ENCODE results near the gene VWA3B.

The VWA3B gene

DNA sequence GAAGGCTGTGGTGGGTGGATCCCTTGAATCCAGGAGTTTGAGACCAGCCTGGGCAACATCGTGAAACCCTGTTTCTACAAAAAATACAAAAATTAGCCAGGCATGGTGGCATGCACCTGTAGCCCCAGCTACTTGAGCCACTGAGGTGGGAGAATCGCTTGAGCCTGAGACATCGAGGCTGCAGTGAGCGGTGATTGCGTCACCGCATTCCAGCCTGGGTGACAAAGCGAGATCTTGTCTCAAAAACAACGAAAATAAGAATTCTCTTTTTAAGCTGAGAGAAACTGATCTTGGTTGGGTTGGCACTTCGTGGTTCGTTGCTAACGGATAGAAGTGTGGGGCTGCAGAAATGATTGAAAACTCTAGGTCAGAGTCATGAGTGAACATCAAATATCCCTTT is 150.0 kb downstream of the VWA3B start:
- H3K4me1 ChIP-seq, result no peaks in the 10 kb centered on the region
- H3K9me3 ChIP-seq, result no peaks in the 10 kb centered on the region
- no peak overlapping the region for H3K4me2 ChIP-seq

DNA sequence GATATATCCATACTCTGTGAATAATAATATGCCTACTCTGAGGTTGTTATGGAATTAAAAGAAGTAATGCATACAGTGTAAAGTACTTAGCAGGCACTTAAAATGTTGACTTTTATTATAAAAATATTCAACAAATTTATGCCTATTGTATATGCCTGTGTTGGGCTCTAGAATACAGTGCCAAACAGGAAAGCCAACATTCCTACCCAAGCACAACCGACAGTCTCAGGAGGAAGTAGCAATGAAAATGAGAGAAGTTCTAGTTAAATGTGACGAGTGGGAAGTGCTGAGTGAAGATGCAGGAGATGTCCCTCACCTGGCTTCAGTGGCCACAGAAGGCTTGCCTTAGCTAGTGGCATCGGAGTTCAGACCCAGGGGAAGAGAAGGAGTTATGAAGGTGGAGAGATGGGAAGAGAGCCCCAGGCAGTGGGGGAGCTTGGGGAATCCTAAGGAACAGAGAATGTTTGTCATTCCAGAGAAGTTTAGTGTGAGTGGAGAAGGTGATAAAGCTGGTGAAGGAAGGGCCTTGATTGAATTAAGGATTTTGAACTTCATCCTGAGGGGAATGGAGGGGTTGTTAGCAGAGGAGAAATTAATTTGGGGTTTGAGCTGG is 153.9 kb downstream of the VWA3B start:
- no peak for TF ChIP-seq Cebpa-rat (IDR thresholded peaks at IDR 0.05)
- no peaks in the 10 kb centered on the region for H4K20me1 ChIP-seq
- H3K36me3 ChIP-seq, result no peaks in the 10 kb centered on the region
- H3K4me3 ChIP-seq, result no peak overlapping the region
- H3K27me3 ChIP-seq, result no peaks in the 10 kb centered on the region
- H3K9ac ChIP-seq, result no peak overlapping the region
- no peaks in the 10 kb centered on the region for H3K4me1 ChIP-seq
- no peaks in the 10 kb centered on the region for H3K9me3 ChIP-seq
- no peak overlapping the region for H3K4me2 ChIP-seq
- no peak overlapping the region for H3K27ac ChIP-seq

More for the DNA sequence above, 150.0 kb downstream of the VWA3B start:
- H3K9ac ChIP-seq, result no peak overlapping the region
- no peaks in the 10 kb centered on the region for H3K27me3 ChIP-seq
- no peak for TF ChIP-seq Cebpa-rat (IDR thresholded peaks at IDR 0.05)
- H3K36me3 ChIP-seq, result no peaks in the 10 kb centered on the region
- H4K20me1 ChIP-seq, result no peaks in the 10 kb centered on the region
- H3K4me3 ChIP-seq, result no peak overlapping the region
- no peak overlapping the region for H3K27ac ChIP-seq

DNA sequence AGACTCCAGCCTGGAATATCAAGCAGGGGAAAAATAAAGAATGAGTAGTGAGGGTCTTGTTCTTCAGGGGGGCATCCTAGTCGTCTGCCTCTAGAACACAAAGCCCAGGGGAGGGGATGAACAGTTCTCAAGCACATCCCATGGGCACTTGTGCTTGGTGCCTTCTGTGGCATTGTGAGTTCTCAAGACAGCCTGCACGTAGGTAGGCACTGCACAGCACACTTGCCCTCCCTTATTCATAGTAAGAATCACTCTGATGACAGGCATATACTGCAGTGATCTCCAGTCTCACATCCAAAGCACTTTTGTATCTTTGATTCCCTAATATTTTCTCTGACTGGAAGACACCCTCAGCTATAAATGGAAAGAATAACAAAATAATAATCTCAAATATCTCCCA is 154.6 kb downstream of the VWA3B start:
- no peak for TF ChIP-seq Cebpa-rat (IDR thresholded peaks at IDR 0.05)
- Histone ChIP-seq H3K4me1 (no peaks in the 10 kb centered on the region), H3K4me3 (no peak overlapping the region), H4K20me1 (no peaks in the 10 kb centered on the region), H3K27ac (no peak overlapping the region), H3K36me3 (no peaks in the 10 kb centered on the region), H3K9ac (no peak overlapping the region), H3K9me3 (peaks cover 5% of the 10 kb centered on the region; the same call in 1 of the 2 replicates), H3K27me3 (no peaks in the 10 kb centered on the region), H3K4me2 (no peak overlapping the region)

DNA sequence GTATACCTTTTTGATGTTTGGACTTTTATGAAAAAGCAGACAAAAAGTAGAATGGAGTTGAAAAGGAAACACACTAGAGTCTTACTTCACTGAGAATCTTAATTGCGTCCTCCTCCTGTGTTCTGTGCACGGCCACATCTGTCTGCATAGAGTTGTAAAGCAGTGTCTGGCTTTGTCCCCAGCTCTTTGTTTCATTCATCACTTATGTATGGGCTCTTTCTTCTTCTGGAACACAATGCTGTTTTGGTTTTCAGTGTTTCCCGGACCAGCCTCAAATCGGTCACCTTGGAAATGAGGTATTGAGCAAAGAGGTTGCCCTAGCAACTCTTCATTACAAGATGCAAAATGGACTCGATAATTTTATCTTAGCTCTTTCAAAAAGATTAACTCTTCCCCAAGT is 155.0 kb downstream of the VWA3B start:
- Histone ChIP-seq H4K20me1 (no peaks in the 10 kb centered on the region), H3K27me3 (no peaks in the 10 kb centered on the region), H3K4me1 (no peaks in the 10 kb centered on the region), H3K9me3 (peaks cover 8% of the 10 kb centered on the region), H3K4me2 (no peak overlapping the region), H3K4me3 (no peak overlapping the region), H3K27ac (no peak overlapping the region), H3K9ac (no peak overlapping the region), H3K36me3 (no peaks in the 10 kb centered on the region)
- no peak for TF ChIP-seq Cebpa-rat (IDR thresholded peaks at IDR 0.05)

DNA sequence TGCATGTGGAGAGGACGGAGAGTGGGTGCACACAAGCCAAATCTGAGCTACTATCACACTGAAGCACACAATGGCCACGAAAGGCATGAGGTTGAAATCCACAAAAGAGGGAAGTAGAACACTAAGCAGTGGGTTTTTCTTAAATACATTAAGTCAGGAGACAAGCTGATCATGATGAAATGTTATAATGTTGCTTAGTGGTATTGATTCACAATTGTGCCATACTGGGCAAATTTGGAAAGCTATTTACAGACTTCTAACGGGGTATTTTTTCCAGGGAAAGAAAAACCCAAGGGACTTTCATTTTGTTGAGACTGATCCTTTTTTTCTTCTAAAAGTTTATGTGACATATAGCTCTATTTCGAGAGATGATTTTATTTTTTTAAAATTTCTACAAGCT is 158.5 kb downstream of the VWA3B start:
- H3K4me1 ChIP-seq, result no peaks in the 10 kb centered on the region
- no peak overlapping the region for H3K4me3 ChIP-seq
- H4K20me1 ChIP-seq, result no peaks in the 10 kb centered on the region
- H3K27ac ChIP-seq, result no peak overlapping the region
- H3K4me2 ChIP-seq, result no peak overlapping the region
- peaks cover 21% of the 10 kb centered on the region for H3K9me3 ChIP-seq
- no peaks in the 10 kb centered on the region for H3K36me3 ChIP-seq
- H3K9ac ChIP-seq, result no peak overlapping the region
- no peak for TF ChIP-seq Cebpa-rat (IDR thresholded peaks at IDR 0.05)
- H3K27me3 ChIP-seq, result no peaks in the 10 kb centered on the region

DNA sequence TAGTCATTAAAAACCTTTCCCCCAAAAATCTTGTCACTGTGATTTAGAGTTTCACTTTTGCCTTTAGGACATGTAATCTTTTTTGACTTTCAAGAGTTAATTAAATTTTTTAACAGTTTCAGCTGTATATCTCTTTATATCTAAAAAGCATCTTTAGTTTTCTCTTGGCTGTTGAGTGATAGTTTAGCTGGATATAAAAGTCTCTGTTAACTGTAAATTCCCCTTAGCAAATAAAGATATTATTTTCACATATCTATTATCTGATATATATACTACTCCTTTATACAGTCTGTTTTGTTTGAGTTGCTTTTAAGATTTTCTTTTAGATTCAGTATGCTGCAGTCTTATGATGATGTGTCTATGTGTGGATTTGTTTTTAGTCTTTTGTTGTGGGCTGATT is 160.4 kb downstream of the VWA3B start:
- peaks cover 21% of the 10 kb centered on the region for H3K9me3 ChIP-seq
- H3K9ac ChIP-seq, result no peak overlapping the region
- H3K4me1 ChIP-seq, result 0 out of 2 replicates have a peak, but pooled peaks cover 1% of the 10 kb centered on the region
- no peaks in the 10 kb centered on the region for H4K20me1 ChIP-seq
- H3K4me2 ChIP-seq, result no peak overlapping the region
- no peak overlapping the region for H3K27ac ChIP-seq
- no peak for TF ChIP-seq Cebpa-rat (IDR thresholded peaks at IDR 0.05)
- H3K27me3 ChIP-seq, result no peaks in the 10 kb centered on the region
- H3K36me3 ChIP-seq, result no peaks in the 10 kb centered on the region
- H3K4me3 ChIP-seq, result no peak overlapping the region

DNA sequence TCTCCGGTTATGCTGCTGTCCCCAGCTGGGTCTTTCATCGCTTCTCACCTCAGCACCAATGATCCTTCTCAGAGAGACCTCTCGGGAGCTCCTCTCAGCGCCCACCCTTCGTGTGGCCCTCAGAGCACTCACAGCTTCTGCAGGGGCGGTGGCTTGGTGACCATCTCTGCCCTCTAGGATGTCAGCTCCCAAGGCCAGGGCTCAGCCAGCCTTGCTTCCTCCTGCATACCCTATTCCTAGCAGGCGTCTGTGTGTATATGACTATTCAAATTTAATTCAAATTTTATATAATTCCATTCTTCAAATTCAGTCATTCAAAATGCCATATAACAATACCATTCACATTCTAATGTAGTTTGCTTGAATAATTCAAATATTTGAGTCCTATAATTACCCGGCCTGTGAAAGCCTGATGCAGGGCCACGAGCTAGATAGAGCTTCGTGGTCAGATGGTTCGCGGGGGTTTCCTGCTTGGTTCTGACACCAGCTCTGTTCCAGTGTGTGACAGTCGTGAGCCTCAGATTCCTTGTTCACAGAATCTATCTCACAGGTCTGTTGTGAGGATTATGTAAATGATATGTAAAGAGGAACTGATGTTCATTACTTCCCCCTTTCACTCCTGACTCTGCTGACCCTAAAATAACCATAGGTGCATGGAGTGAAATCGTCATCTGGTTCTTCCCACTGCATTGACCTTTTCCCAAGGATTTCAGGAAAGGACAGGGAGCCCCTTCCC is 165.2 kb downstream of the VWA3B start:
- no peaks in the 10 kb centered on the region for H4K20me1 ChIP-seq
- no peaks in the 10 kb centered on the region for H3K36me3 ChIP-seq
- no peak overlapping the region for H3K4me3 ChIP-seq
- no peak overlapping the region for H3K27ac ChIP-seq
- TF ChIP-seq Cebpa-rat (IDR thresholded peaks at IDR 0.05), result no peak
- peaks cover 11% of the 10 kb centered on the region for H3K9me3 ChIP-seq
- H3K27me3 ChIP-seq, result no peaks in the 10 kb centered on the region
- no peak overlapping the region for H3K9ac ChIP-seq
- H3K4me1 ChIP-seq, result peaks cover 4% of the 10 kb centered on the region; the same call in 1 of the 2 replicates
- 0 out of 2 replicates have a peak overlapping the region, but pooled peaks have one; percentile 7 for H3K4me2 ChIP-seq

DNA sequence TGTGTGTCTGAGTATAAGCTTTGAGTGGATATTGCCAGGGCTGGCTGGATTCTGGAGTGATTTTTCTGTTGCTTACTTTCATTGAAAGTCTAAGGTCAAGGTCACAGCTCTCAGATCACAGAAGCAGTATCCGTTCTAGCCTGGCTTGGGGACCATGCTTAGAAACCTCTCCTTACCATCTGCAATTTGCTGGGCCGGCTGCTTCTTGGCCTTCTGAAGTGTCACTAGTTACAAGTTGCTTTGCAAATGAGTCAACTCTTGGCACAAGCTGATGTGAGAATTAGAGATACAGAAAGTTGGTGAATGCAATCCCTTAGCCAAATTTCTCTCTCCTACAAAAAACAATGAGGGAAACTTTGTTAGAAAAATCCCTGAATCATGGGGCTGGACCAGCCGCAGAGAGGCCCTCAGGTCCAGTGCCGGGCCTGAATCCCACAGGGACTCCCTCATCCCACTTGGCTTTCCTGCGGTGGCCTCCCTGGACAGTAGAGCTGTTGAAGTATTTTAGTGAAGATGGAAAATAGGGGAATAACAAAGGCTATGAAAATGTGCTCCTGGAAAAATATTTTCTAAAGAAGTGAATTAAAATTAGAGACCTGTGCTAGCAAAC is 166.6 kb downstream of the VWA3B start:
- Histone ChIP-seq H4K20me1 (no peaks in the 10 kb centered on the region), H3K9ac (no peak overlapping the region), H3K36me3 (no peaks in the 10 kb centered on the region), H3K27me3 (no peaks in the 10 kb centered on the region), H3K4me2 (no peak overlapping the region), H3K4me3 (no peak overlapping the region), H3K9me3 (peaks cover under 1% of the 10 kb centered on the region; the same call in 1 of the 2 replicates), H3K4me1 (peaks cover 4% of the 10 kb centered on the region; the same call in 1 of the 2 replicates), H3K27ac (no peak overlapping the region)
- TF ChIP-seq Cebpa-rat (IDR thresholded peaks at IDR 0.05), result no peak

DNA sequence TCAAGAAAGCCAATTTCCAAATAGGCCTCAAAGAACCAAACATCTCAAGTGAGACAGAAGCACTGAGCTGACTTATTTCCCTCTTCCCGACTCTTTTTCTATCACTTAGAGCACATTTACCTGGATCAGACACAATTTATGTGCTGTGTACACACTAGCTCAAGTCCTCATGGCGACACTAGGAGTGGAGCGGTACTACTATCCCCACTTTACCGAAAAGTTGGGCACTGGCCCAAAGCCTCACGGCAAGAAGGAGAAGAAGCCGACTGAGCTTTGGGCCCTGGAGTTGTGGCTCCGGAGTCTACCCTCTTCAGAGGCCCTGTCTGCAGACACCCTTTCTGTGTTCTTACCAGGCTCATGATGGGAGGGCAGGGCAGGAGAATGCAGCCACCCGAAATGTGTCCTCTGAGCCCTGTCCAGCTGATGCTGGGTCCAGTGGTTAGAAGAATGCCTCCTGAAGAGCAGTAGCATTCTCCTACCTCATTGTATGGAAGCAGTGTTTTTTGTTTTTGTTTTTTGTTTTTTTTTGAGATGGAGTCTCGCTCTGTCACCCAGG is 167.6 kb downstream of the VWA3B start:
- H3K4me2 ChIP-seq, result no peak overlapping the region
- peaks cover 4% of the 10 kb centered on the region; the same call in 1 of the 2 replicates for H3K4me1 ChIP-seq
- H3K27ac ChIP-seq, result no peak overlapping the region
- H3K27me3 ChIP-seq, result no peaks in the 10 kb centered on the region
- H4K20me1 ChIP-seq, result no peaks in the 10 kb centered on the region
- no peaks in the 10 kb centered on the region for H3K9me3 ChIP-seq
- H3K4me3 ChIP-seq, result no peak overlapping the region
- TF ChIP-seq Cebpa-rat (IDR thresholded peaks at IDR 0.05), result no peak
- no peaks in the 10 kb centered on the region for H3K36me3 ChIP-seq
- H3K9ac ChIP-seq, result no peak overlapping the region

DNA sequence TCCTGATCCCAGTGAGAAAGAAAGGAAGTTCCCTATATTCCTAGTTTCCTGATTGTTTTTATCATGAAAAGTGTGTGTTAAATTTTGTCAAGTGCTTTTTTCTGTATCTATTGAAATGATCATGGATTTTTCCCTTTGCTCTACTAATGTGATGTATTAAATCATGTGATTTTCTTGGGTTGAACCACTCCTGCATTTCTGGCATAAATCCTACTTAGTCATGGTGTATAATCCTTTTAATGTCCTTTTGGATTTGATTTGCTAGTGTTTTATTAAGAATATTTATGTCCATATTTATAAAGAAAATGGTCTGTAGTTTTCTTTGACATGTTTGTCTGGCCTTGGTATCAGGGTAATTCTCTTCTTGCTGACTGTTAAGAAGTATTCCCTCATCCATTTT is 171.9 kb downstream of the VWA3B start:
- no peak overlapping the region for H3K4me3 ChIP-seq
- no peak overlapping the region for H3K27ac ChIP-seq
- no peaks in the 10 kb centered on the region for H3K27me3 ChIP-seq
- no peak for TF ChIP-seq Cebpa-rat (IDR thresholded peaks at IDR 0.05)
- H3K9ac ChIP-seq, result no peak overlapping the region
- H3K4me2 ChIP-seq, result no peak overlapping the region
- H3K9me3 ChIP-seq, result peaks cover 19% of the 10 kb centered on the region
- no peaks in the 10 kb centered on the region for H3K4me1 ChIP-seq
- H4K20me1 ChIP-seq, result no peaks in the 10 kb centered on the region
- no peaks in the 10 kb centered on the region for H3K36me3 ChIP-seq

Data from BLaER1 (cell line).